Measurements from ENCODE around the gene TMEM234.
"Not testable (repeated sequence)": the region's sequence is repeated elsewhere in the genome, so short reads cannot be mapped to it uniquely, and the experiment has no call there.

The TMEM234 gene

DNA sequence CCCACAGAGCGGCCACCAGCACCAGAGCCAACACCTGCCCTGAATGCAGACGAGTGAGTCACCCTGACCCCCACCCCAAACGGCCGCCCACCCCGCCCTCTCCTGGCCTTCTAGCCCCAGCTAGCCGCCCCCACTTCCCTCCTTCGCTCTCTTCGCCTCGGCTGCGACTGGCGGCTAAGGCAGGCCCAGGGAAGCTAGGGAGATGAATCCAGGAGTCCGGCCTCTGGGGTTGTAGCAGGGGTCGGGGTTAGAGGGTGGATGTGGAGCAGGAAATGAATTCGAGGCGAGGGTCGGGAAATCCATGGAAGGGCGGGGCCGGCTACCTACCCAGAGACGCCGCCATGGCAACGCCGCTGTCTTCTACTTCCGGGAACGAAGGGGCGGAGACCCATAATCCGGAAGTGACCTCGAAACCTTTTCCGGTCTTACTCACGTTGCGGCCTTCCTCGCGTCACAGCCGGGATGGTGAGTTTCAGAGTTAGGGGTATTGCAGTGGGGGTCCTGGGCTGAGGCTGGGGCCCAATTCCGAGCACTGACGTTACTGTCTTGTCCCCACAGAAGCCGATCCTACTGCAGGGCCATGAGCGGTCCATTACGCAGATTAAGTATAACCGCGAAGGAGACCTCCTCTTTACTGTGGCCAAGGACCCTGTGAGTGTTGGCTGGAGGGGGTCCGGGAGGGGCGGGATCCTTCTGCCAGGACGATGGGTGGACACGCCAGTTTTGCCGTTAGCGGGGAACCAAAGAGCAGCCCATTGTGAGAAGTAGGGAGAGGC, at the start of gene TMEM234, which contains the start of gene EIF3I:
Gene TMEM234, minus strand, starts transcription at position 374 of the 776 bp plus-strand sequence. Its CDS starts 31 bp downstream, at position 343.
Gene EIF3I, plus strand, starts transcription at position 428 of the 776 bp plus-strand sequence. Its CDS starts 35 bp downstream, at position 463.
- peak; percentile 90 for DNase-seq (ENCODE audit: low read depth)

- no peak for DNase-seq (ENCODE audit: low read depth)
Measured at GRCh38 chr1:32269744-32270143, 47.6 kb upstream of the TMEM234 start.

- no peak for DNase-seq (ENCODE audit: low read depth)
Measured at GRCh38 chr1:32266921-32267591, 44.9 kb upstream of the TMEM234 start.

DNA sequence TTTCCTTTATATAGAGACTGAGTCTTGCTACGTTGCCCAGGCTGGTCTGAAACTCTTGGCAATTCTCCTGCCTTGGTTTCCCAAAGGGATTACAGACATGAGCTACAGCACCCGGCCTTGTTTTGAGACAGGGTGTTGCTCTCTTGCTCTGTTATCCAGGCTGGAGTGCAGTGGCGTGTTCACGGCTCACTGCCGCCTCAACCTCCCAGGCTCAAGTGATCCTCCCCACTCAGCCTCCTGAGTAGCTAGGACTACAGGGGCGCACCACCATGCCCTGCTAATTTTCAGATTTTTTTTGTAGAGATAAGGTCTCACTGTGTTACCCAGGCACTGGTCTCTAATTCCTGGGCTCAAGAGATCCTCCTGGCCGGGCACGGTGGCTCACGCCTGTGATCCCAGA, 43.7 kb upstream of the TMEM234 start:
- no peak for DNase-seq (ENCODE audit: low read depth)

- no peak for DNase-seq (ENCODE audit: low read depth)
Measured at GRCh38 chr1:32263744-32264143, 41.6 kb upstream of the TMEM234 start.

GRCh38 chr1:32263236-32263593, 41.1 kb upstream of the TMEM234 start:
- DNase-seq (ENCODE audit: low read depth), result not testable (repeated sequence)

- no peak for DNase-seq (ENCODE audit: low read depth)
Measured at GRCh38 chr1:32257227-32257508, 35.0 kb upstream of the TMEM234 start.

- DNase-seq (ENCODE audit: low read depth), result no peak
Measured at GRCh38 chr1:32256473-32257226, 34.5 kb upstream of the TMEM234 start.

DNA sequence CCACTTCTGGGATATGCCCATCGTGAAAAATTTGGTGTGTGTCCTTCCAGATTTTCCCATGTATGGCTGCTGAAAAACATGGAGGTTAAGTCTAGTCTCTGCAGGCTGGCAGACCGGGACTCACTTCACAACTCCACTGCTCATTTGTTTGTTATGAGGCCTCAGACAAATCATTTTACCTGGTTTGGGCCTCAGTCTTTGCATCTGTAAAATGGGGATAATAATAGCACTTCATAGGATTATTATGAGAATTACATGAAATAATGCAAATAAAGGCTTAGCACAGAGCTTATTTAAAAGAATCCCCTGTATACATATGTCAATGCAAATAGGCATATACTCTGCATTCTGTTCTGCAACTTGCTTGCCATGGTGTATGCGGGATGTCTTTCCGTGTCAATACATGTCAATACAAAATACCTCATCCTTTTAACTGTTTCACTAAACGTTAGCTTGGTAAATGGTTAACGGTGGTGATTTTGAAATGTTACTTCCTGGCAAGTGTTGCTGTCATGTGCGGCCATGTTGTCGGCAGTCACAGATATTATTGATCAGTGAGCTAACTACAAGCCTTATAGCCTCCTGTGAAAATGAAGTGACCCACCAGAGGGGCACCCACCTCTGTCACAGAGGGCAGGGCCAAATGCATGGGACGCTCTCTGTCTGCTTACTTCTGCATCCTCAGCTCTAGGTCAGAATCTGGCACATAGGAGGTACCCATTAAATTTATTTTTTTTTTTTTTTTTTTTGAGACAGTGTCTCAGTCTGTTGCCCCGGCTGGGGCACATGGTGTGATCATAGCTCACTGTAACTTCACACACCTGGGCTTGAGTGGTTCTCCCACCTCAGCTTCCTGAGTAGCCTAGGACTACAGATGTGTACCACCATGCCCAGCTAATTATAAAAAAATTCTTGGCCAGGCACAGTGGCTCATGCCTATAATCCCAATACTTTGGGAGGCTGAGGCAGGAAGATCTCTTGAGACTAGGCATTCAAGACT, 33.2 kb upstream of the TMEM234 start:
- DNase-seq (ENCODE audit: low read depth), result no peak

DNA sequence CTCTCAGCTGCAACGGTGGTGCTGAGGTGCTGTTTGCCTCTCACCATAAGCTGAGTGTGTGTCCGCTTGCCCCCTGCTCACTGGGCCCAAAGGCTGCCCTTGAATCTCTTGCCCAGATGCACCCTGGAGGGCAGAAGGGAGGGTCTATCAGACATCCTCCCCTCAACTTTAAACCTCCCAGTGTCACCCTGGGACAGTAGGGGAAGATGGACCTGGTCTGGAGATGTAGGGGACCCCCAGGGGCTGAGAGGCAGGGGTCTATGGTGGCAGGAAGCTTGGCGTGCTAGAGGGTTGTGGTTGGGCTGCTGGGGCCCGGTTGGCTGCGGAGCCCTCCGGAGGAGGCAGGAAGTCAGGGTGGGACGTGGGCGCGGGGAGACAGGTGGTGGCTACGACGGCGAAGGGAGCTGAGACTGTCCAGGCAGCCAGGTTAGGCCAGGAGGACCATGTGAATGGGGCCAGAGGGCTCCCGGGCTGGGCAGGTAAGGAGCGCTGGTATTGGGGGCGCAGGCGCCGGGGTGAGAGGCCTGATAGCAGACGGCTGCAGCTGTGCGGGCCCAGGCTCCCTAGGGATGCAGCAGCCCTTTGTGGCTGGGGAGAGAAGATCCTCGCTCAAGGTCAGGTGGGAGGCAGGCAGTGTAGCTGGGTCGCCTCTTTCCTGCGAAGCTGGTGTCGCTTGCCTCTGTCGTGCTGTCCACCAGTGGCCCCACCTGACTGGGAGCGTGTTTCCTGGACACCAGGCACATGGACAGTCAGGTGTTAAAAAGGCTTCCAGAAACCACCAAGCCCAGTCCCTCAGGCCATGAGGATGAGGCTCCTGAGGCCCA, 29.0 kb upstream of the TMEM234 start, which contains the start of gene LCK:
Gene LCK, plus strand, starts transcription at position 373 of the 824 bp plus-strand sequence. CDS start 23,065 bp downstream, outside the sequence.
- DNase-seq (ENCODE audit: low read depth), result peak; percentile 50

DNA sequence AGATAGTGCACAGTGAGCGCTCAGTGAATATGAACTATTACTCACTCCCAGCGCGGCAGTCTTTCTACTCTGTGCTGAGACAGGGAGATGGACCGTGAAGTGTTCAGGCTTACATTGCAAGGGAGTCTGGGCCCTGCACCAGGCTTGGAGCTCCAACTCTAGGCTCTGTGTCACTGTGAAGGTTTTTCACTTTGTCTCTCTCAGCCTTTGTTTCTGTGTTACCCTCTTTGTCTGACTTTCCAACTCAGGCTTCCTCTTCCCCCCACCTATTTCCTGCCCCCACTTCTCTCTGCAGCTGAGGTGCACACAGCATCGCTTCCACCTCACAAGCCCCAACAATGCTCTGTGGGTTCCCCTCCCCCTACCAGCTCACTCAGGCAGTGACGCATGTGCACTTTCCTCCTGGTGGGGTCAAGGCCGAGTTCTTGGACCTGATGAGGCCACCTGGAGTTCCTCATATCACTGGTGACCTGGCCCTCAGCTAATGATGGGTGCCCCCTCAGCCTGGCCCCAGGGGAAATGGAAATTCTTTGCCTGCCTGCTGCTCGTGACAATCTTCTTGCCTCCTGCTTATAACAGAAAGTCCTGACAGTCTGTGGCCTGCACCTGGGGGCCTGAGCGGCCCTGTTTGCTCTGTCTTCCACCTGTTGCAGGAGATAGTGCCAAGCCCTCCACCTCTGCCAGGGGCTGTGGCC, 27.8 kb upstream of the TMEM234 start:
- DNase-seq (ENCODE audit: low read depth), result peak; percentile 76

DNA sequence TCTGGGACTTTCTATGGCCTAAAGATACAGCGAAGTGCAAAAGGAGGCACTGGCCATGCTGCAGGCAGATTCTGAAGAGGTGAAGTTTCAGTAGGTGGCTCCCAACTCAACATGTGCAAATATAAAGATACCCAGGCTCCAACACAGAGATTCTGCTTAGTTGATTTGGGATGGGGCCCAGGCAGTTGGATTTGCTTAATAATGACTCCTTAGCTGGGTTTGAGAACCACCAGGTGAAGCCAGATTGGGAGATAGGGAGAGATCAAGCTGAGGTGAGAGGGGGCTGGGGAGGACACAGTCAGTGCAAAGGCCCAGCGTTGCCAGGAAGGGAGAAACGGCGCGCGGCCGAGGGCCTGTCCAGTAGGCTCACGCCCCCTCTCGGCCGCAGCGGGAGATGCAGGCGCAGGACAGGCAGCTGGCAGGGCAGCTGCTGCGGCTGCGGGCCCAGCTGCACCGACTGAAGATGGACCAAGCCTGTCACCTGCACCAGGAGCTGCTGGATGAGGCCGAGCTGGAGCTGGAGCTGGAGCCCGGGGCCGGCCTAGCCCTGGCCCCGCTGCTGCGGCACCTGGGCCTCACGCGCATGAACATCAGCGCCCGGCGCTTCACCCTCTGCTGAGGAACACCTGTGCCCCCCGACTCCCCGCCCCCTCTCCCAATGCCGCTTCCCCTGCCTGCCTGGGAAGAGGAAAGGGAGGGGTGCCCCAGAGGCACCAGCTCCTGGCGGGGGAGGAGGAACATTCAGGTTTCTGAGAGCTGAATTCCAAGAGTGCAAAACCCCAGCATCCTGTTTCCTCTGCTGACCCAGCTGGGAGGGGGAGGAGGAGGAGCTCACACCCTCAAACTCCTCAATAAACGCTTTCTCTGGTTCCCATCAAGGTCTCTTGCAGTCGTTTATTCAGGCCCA, 26.1 kb upstream of the TMEM234 start:
- DNase-seq (ENCODE audit: low read depth), result peak; percentile 58

GRCh38 chr1:32247452-32247851, 25.3 kb upstream of the TMEM234 start:
- no peak for DNase-seq (ENCODE audit: low read depth)

- no peak for DNase-seq (ENCODE audit: low read depth)
Measured at GRCh38 chr1:32246888-32247273, 24.7 kb upstream of the TMEM234 start, which contains the start of gene FAM167B. FAM167B (plus strand) TSS chr1:32247222; CDS start chr1:32247422, 200 bp downstream.

DNA sequence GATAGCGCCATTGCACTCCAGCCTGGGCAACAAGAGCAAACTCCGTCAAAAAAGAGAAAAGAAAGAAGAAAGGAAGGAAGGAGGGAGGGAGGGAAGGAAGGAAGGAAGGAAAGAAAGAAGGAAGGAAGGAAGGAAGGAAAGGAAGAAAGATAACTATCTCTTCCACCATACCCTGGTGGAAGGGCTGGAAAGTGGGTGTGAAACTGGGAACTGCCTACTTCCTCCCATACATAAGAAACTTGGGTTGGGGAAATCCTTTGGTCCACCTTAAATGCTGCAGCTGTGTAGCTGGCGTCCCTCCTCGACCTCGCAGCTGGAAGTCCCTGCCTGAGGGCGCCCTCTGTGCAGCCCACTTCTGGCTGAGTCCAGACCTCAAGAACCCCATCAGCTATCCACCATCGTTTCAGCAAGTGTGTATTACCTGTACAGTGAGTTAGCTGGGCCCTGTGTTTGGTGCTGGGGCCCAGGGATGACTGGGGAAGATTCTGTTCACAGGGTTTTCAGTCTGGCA, 20.2 kb upstream of the TMEM234 start:
- DNase-seq (ENCODE audit: low read depth), result no peak

DNA sequence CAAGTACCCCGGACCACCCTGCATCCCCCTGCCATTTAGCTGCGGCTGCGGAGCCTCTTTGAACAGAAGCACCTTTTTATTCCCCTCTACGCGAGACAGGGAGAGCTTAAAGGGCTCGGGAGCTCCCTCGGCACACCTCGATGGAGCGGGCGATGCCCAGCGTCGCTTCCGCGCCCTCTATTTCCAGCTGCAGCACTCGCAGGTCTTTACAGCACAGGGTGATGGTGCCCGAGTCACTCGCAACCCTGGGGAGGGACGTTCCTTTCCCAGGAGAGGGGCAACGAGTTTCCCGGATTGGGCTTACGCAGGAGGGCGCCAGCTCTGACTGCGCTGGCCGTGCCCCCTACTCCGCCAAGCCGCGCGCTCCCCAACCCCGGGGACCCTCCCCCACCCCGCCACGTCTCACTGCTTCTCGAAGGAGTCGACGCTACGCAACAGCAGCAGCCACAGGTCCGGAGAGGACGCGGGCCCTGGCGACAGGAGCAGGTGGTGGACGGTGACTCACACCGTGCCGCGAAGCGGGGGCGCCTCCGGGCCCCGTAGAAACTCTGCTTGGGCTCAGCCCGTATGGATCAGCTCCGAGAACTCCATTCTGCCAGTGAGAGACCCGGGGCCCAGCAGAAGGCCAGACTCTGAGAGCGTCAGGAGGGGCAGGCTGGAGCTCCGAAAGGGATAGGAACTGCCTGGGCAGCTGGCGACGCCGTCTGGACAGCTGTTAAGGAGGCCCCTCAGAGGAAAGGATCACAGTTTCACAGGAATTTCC, 19.0 kb upstream of the TMEM234 start:
- DNase-seq (ENCODE audit: low read depth), result no peak

DNA sequence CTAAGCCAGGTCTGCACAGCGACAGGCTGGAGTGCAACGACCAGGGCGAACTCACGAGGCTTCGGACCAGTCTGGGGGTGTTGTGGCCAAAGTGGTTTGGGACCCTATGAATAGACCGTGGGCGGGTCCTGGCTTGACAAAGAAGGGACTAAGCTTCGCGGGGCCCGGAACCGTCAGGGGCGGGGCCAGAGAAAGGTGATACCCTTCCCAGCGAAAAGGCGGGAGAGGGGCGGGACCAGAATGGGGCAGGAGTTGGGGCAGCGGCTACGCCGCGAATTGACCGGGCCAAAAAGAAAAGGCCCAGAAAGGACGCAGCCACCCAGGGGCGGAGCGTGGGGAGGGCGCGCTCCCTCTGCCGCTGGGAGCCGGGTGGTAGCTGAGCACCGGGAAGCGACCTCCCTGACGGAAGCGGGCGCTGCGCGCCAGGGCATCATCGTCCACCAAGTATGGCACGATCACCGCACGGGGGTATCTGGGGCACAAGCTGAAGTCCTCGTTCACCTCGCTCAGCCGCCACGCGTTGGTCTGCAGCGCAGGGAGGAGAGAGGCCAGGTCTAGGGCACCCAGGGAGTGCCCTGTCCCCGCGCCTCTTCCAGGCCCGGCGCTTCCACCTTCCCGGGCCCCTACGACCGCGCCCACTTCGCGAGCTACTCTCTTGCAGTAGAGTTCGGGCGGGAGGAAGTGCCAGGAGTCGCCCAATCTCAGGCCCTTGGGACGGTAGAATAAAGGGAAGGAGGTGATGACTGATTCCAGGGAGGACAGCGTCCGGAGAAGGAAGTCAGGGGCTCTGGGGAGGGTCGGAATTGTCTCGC, 18.2 kb upstream of the TMEM234 start:
- no peak for DNase-seq (ENCODE audit: low read depth)
